COR-L47 (cell line): ENCODE data around the gene DLX2.

Experiments
- DNase-seq: peaks from one replicate; lab custom pipeline; 2025; lab: John Stamatoyannopoulos, UW

DLX2 gene

GRCh38 chr2:172053486-172053885 lies 49.2 kb downstream of the DLX2 start:
- DNase-seq: no peak

GRCh38 chr2:172052000-172052983 lies 50.4 kb downstream of the DLX2 start:
- DNase-seq: peak; percentile 51

GRCh38 chr2:172050479-172051125 lies 52.1 kb downstream of the DLX2 start:
- no peak for DNase-seq

GRCh38 chr2:172049567-172050120 lies 53.1 kb downstream of the DLX2 start:
- no peak for DNase-seq
